ENCODE measurements around the gene PTRH1.

PTRH1 gene

DNA sequence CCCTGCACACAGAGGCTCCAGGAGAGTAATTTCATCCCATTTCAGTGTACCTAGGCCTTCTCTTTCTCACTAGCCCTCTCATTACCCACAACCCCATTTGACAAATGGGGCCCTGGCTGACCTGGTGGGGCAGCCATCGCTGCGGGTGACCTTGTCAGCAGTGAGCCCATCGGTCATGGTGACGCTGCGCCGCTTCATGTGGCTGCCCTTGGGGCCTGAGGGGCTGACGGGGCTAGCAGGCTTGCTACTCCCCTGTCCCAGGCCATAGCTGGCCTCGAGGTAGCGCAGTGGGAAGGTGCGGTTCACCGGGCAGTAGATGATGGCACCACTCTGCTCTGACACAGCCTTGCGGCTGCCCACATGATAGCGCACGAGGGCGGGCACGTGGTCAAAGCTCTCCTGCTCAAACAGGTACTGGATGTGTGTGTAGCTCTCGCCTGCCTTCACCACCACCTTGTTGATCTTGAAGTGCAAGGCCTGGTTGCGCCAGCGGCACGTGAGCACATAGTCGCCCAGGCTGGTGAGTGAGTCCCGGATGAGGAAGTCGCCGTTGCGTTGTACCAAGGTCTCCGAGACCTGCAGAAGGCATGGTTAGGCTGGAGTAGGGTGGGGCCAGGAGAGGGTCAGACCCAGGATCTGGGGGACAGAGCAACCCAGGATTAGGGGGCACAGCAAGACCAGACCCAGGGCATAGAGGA is 33.8 kb upstream of the PTRH1 start:
- no peak for DNase-seq (ENCODE audit: low read depth)
- TF ChIP-seq, protein P1, sequence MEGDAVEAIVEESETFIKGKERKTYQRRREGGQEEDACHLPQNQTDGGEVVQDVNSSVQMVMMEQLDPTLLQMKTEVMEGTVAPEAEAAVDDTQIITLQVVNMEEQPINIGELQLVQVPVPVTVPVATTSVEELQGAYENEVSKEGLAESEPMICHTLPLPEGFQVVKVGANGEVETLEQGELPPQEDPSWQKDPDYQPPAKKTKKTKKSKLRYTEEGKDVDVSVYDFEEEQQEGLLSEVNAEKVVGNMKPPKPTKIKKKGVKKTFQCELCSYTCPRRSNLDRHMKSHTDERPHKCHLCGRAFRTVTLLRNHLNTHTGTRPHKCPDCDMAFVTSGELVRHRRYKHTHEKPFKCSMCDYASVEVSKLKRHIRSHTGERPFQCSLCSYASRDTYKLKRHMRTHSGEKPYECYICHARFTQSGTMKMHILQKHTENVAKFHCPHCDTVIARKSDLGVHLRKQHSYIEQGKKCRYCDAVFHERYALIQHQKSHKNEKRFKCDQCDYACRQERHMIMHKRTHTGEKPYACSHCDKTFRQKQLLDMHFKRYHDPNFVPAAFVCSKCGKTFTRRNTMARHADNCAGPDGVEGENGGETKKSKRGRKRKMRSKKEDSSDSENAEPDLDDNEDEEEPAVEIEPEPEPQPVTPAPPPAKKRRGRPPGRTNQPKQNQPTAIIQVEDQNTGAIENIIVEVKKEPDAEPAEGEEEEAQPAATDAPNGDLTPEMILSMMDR (conservative IDR thresholded peaks at IDR 0.05; ENCODE audit: low read length) = no peak

DNA sequence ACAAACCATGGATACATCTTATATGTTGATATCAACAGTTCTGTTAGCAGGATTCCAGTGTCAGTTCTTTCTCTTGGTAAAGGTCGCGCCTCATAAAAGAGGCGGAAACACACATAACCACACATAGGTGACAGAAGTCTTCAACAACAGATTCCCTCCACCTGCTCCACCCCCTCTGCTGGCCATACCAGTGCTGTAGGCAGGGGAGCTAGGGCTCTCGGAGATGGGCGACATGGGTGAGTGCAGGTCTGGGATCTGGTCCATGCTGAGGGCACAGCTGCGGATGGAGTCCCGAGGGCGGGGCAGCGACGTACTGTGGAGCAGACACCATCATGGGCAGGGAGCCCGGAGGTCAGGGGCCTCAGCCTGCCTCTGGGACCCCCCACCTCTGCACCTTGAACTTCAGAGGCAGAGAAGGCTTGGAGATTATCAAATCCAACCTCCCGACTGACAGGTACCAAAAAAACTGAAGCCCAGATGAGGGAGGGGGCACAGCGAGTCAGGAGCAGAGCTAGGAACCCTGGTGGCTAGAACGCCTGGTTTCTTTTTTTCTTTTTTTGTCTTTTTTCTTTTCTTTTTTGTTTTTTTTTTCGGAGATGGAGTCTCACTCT is 31.6 kb upstream of the PTRH1 start:
- TF ChIP-seq, protein P1 (conservative IDR thresholded peaks at IDR 0.05; ENCODE audit: low read length) = no peak
- DNase-seq (ENCODE audit: low read depth) = no peak
- H3K4me3 ChIP-seq (ENCODE audit: low read length) = no peak overlapping the region

More for the DNA sequence above, 33.8 kb upstream of the PTRH1 start:
- H3K4me3 ChIP-seq (ENCODE audit: low read length) = no peak overlapping the region

DNA sequence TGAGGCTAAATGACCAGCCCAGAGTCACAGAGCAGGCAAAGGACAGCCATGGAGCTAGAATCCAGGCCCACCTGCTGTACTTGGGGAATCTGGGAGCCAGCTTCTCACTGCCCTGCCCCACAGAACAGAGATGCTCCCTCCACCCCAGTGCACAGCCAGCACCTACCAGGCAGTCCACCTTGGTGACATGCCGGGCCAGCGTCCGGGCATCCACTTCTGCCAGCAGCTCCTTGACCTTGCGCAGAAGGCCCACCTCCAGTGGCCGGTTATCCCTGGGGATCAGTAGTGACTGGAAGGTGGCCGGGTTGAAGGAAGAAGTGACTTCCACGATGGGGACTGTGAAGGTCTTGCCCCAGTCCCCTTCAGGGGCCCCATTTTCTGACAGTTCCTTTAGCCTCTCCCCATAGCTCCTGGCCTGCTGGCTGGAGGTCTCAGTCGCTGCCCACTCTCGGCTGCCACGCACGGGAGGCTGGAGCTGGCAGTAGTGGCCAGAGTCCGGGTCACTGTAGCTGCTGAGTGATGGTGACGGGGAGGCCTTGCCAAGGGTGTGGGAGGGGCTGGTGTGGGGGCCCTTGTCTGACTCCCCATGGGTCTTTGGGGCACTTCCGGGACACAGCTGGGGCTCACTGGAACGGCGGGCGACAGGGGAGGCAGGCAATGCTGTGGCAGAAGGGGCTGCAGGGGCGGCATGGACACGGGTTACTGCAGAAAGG is 29.1 kb upstream of the PTRH1 start:
- H3K4me3 ChIP-seq (ENCODE audit: low read length) = no peak overlapping the region
- TF ChIP-seq, protein P1 (conservative IDR thresholded peaks at IDR 0.05; ENCODE audit: low read length) = no peak
- no peak for DNase-seq (ENCODE audit: low read depth)

DNA sequence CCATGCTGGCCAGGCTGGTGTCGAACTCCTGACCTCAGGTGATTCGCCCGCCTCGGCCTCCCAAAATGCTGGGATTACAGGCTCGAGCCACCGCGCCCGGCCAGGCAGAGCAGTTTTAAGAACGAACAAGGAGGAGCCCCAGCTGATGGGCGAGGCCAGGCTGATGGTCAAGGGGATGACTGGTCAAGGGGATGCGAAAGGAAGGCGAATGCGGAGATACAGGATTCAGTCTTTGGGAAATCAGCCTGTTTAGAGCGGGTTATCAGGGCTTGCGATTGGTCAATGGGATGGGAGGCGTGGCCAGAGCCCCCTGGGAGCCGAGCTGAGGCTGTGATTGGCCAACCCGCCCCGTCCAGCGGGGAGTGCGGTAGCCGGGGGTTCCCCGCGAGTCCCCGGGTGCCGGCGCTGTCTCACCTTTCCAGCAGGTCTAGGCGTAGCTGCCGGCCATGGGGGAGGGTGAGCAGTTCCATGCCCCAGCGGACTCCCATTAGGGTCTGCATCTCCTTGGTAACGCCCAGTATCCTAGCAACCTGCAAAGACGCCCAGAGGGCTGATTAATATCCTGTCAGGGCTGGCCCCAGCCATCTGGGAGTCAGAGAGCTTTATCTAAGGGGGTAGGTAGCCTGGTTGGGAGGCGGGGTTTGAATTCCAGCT is 27.1 kb upstream of the PTRH1 start:
- peak; percentile 67 for DNase-seq (ENCODE audit: low read depth)
- TF ChIP-seq, protein P1 (conservative IDR thresholded peaks at IDR 0.05; ENCODE audit: low read length) = no peak
- H3K4me3 ChIP-seq (ENCODE audit: low read length) = peak overlapping the region; percentile 44

DNA sequence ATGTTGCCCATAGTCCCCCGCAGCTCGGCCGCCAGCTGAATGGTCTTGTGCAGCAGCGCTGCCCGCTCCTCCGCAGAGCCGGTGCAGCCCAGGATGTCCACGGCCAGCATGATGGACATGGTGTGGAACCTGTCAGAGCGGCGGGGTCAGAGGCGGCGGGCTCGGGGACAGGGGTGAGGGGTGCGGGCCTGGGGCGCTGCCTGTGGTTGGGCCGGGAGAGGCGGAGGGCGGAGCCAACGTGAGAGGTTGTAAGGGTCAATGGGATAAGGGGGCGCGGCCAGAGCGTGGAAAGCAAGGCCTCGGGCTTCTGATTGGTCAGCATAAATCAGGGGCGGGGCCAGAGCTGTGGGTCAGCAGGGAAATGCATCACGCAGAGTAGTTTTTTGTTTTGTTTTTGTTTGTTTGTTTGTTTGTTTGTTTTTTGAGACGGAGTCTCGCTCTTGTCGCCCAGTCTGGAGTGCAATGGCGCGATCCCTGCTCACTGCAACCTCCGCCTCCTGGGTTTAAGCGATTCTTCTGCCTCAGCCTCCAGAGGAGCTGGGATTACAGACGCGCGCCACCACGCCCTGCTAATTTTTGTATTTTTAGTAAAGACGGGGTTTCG is 26.5 kb upstream of the PTRH1 start:
- H3K4me3 ChIP-seq (ENCODE audit: low read length) = peak overlapping the region; percentile 44

DNA sequence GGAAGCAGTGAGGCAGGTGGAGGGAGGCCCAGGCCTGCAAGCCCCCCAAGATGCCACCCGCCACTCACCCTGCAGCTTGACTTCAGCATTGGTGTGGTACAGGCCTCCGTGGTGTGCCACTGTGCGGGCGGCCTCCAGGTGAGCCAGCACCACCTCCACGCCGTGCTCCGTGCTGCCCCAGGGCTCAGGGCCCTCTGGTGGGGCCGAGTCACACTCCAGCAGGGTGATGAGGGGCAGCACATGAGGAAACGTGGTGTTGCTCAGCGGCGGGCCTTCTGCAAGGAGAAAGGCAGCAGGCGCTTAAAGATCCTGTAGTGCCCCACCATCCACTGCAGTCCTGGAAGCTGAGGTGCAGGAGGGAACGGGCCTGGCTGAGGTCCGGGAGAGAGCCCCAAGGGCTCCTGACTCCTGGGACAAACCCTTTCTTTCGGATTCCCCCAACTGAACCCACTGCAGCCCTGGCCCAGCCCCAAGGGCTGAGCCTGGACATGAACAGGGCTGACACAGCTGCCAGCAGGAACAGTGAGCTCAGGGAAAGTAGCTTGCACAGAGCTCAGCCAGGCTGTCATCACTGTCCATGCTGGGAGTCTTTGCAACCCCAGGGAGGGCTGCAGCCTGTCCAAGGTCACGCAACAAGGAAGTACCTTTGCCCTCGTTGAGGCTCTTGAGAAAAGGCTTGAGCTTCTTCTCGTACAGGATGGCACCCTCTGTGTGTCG is 24.3 kb upstream of the PTRH1 start:
- TF ChIP-seq, protein P1 (conservative IDR thresholded peaks at IDR 0.05; ENCODE audit: low read length) = no peak
- peak; percentile 17 for DNase-seq (ENCODE audit: low read depth)
- no peak overlapping the region for H3K4me3 ChIP-seq (ENCODE audit: low read length)

More for the DNA sequence above, 26.5 kb upstream of the PTRH1 start:
- TF ChIP-seq, protein P1 (conservative IDR thresholded peaks at IDR 0.05; ENCODE audit: low read length) = no peak
- peak; percentile 51 for DNase-seq (ENCODE audit: low read depth)
